Stimulated activated CD4-positive, alpha-beta T cell treated with anti-CD3 and anti-CD28 coated beads, Interleukin-4, amount 100 ng/mL, for 4 hours (primary cell): ENCODE data around the gene DOCK1.

Experiments used
- DNase-seq, 2 experiments: peaks; one replicate each; pipeline ENCODE4 v3.0.0-alpha.2; 2020

The DOCK1 gene

GRCh38 chr10:127043301-127043700, 138.1 kb downstream of the DOCK1 start:
- no peak for DNase-seq

- no peak for DNase-seq
These were observed 139.0 kb downstream of the DOCK1 start for GRCh38 chr10:127044186-127044585.

DNA sequence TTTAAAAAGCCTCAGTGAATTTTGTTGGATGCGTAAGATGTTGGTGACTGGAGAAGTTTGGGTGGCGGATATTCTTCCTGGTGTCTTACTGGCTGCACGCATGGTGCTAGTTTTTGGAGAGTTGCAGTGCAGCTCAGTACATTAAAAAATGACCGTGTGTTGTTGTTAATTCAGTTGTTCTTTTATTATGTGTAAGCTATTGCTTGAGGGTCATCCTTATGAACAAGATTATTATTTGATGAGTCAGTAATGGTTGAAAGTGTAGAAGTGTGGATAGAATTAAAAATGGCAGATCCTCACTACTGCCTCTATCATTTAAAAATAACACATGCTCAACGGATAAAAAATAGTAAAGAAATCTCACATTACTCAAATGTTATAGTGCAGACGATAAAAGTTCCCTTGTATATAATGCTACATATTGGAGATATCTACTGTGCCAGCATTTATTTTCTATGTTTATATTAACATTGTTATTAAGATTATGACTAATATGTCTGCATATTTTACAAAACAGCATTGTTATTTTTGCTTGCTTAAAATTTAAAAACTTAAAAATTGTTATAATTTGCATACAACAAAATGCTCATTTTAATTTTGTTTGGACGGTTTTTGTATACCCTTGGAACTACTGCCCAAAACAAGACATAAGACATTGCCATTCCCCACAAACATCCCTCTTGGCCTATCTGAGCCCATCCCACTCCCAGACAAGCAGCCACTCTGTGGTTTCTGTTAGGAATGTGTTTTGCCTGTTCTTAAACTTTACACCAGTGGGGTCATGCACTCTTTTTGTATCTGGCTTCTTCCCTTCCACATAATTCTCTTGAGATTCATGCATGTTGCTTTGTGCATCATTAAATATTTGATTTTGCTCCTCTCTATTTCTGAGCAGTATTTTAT, 142.0 kb downstream of the DOCK1 start:
- DNase-seq, result no peak

- no peak for DNase-seq
These were observed 142.6 kb downstream of the DOCK1 start for GRCh38 chr10:127047878-127048238.

DNA sequence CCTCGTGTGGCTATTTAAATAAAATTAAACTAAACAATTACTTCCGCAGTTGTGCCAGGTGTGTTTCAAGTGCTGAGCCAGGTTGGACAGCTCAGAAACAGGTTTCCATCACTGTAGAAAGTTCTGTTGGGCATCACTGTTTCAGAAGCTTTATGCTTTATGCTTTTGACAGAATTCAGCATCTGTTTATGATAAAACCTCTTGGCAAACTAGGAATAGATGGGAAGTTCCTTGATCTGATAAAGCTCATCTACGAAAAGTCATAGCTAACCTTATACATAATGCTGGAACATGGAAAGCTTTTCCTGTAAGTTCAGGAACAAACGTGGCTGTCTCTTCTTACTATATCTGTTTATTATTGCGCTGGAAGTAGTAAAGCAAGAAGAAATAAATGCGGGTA, 143.4 kb downstream of the DOCK1 start:
- DNase-seq, result no peak

GRCh38 chr10:127052001-127052400, 146.8 kb downstream of the DOCK1 start:
- DNase-seq, result no peak

DNA sequence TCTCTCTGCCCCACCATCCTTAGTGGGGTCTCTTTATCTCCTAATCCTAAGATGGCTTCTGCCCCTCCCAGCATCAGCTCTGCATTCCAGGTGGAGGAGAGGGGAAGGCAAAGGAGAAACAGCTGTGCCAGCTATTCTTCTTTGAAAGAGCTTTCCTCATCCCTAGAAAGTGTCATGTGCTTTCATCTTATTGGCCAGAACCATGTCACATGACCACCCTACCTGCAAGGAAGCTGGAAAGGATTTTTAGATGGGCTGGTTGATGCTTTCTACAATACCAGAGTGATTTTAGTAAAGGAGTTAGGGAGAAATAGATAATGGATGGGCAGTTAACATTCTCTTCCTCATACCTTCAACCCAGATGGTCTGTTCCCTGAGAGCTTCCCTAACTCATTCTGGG, 150.0 kb downstream of the DOCK1 start:
- no peak for DNase-seq

- no peak for DNase-seq
These were observed 154.1 kb downstream of the DOCK1 start for GRCh38 chr10:127059314-127059713.

- no peak for DNase-seq
These were observed 158.5 kb downstream of the DOCK1 start for GRCh38 chr10:127063762-127064161.

- no peak for DNase-seq
These were observed 159.2 kb downstream of the DOCK1 start for GRCh38 chr10:127064474-127064873.

- no peak for DNase-seq
These were observed 162.4 kb downstream of the DOCK1 start for GRCh38 chr10:127067542-127068194.

DNA sequence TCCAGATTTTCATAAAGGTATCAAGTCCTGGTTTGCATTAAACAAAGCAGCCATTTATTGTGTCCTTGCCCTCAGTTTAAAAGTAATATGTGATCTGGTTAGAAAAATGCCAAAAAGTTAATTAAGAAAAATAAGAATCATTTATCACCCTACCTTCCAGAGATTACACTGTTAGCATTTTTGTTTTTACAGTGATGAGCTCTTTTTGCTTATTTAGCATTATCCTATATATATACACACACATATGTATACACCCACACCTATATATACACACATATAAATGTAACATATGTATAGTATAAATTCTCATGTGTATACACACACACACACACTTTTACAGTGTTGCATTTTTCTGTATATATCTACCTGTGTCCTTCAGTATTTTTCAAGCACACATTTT, 163.3 kb downstream of the DOCK1 start:
- no peak for DNase-seq

GRCh38 chr10:127069436-127069835, 164.2 kb downstream of the DOCK1 start:
- DNase-seq, result no peak

DNA sequence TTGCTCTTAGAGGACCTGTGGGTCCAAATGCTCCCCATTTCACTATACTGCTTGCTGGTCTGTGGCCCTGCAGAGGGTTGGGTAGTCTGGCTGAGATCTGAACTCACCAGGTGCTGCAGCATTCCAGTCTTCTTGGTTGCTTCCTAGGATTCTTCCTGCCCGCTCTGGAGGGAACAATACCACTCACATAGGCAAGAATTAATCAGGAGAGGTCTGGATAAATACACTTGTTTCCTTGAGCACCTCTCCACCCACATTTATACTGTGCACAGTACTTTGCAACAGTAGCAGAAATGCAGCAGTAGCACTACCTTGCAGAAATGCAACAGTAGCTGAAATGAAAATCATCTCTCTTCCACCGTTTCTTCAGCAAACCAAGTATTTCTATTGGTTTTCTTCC, 165.9 kb downstream of the DOCK1 start:
- no peak for DNase-seq

DNA sequence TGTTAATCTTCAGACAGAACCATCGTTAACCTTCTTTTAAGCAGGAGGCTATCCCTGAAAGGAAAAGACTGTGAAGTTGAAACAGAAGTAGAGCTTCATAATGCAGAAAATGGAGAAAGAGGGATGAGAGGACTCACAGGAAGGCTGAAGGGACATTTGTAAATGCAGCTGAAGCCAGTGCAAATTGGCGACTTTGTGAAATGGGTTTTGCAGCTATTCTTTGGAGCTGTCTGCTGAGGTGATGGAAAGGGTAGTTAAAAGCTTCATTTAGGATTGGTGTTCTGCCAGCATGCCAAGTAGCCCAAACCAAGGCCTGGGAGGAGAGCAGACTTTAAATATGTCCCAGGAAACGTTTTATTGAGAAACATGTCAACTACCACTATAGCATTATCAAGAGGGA, 168.4 kb downstream of the DOCK1 start:
- no peak for DNase-seq

DNA sequence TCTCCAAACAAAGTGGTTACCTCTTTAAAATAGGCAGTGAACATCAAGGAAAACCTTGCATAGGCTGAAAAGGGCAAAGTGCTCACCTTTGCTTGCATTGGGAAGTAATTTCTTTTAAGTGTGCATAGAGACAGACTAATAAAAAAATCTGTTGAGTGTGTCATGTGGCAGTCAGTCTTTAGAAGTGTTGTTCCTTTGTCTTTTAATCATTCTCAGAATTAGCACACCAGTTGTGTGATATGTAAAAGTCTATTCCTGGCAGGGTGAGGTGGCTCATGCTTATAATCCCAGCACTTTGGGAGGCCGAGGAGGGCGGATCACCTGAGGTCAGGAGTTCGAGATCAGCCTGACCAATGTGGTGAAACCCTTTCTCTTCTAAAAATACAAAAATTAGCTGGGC, 174.2 kb downstream of the DOCK1 start:
- DNase-seq, result no peak

GRCh38 chr10:127080317-127080716, 175.1 kb downstream of the DOCK1 start:
- DNase-seq, result no peak

DNA sequence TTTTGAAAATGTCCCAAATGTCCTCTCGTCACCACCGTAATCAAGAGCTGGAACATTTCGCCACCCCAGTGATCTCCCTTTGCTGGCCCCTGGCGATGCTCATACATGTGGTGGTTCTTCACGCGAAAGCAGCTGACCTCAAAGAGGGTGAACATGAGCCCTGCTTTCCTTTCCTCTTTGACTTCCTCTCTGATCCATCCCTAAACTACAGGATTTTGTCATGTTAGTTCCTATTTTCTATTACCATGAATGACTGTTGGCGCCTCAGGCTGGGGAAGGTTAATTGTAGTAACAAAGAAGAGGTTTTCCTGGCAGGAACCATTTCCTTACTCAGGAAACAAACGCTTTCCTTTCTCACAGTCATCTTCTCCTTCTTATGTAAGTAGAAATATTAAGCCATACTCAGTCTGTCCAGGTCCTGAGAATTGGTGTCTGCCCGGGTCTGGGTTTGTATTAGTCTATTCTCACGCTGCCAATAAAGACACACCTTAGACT, 176.7 kb downstream of the DOCK1 start:
- no peak for DNase-seq

DNA sequence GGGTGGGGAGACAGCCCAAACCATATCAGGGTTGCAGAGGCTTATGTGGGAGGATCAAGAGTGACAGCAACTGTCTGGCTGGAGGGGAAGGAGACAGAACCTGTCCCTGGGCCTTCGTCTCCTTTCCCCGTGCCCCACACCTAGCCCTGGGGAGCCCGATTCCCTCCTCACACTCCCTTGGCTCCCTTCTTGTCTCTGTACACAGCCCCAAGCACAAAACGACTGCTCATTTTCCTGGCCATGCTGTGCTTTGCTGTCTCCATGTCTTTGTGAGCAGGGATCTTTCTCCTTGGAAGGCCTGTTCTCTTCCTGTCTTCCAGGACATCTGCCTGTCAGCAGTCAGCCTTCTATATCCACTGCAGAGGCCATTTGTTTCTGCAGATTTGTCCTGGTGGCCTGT, 177.4 kb downstream of the DOCK1 start:
- no peak for DNase-seq

DNA sequence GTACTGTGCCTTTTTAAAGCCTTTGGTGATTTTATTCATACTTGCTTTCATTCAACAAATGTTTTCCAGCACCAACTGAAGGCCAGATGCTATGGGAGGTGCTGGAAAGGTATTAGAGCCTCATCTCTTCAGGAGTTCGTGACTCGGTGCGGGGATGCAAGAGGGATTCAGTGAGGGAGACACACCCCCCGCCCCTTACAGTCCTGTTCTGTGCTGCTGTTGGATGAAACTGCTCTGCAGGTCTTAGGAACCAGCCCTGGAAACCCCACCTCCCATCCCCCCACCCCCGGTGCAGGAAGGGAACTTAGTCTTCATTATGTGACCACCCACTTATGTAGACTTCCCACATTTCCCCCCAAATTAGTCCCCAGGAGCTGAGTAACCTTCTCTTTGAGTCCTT, 180.7 kb downstream of the DOCK1 start:
- no peak for DNase-seq

DNA sequence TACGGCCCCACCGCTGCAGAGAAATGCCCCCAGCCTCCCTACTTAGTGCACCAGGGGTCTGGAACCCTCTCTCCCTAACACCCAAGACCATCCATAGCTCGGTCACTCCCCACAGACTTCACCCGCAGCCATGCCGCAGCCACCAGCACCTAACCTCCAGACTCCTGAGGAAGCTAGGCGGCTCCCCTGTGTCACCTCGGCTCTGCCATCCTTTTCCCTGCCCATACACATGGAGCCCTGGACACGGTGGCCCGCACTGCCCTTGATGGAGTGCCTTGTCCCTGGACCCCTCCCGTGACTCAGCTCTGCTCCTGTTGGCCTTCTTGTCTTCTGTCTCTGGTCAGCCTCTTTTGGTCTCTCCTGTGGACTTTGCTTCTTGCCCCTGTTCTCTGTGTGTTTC, 183.7 kb downstream of the DOCK1 start:
- DNase-seq, result no peak

DNA sequence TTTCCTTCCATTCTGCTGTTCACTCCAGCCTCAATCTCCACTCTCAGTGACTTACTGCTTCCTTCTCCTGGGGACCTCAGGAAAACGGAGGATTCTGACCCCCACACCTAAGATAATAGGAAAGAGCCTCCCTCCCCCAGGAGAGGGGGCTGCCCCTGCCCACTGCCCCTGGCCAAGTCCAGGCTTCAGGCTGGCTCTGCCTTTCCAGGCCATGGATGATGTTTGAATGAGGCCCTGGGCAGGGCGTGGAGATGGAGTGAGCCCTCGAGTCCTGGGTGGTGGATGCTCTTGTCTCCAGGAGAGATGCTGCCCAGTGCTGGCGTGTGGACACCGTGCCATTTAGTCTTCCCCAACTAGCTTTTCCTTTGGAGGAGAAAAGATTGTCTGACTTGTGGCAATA, 184.2 kb downstream of the DOCK1 start:
- no peak for DNase-seq

- DNase-seq, result no peak
These were observed 184.9 kb downstream of the DOCK1 start for GRCh38 chr10:127090138-127090537.

DNA sequence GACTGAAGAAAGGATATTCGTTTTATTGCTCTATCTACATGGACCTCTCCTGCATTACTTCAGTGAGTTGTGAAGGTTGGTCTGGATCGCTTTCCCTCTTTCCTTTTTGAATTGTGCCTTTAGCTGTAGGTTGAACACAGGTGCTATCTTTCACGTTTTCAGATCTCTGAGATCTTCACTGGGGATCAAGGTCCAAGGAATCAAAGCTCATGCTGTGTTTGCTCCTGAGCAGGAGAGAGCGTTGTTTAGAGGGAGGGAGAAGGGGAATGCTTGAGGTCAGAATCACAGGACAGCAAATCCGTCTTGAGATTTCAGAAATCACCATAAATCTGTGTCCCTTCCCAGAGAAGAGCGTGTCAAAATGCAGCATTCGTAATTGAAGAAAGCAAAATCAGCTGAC, 186.1 kb downstream of the DOCK1 start:
- no peak for DNase-seq
